ENCODE results near the gene NAV2.

Gene NAV2

GRCh38 chr11:19819148-19819547, 106.5 kb downstream of the NAV2 start:
- DNase-seq (ENCODE audit: low read depth), result no peak
- no peak for TF ChIP-seq CTCF (conservative IDR thresholded peaks at IDR 0.05; ENCODE audit: low read depth, low read length)
- H3K4me3 ChIP-seq (ENCODE audit: low read length), result no peak overlapping the region

GRCh38 chr11:19820100-19820499, 107.5 kb downstream of the NAV2 start:
- TF ChIP-seq CTCF (conservative IDR thresholded peaks at IDR 0.05; ENCODE audit: low read depth, low read length), result no peak
- H3K4me3 ChIP-seq (ENCODE audit: low read length), result no peak overlapping the region
- DNase-seq (ENCODE audit: low read depth), result no peak

- H3K4me3 ChIP-seq (ENCODE audit: low read length), result no peak overlapping the region
- no peak for TF ChIP-seq CTCF (conservative IDR thresholded peaks at IDR 0.05; ENCODE audit: low read depth, low read length)
- DNase-seq (ENCODE audit: low read depth), result no peak
Observed at GRCh38 chr11:19821412-19821875, 108.8 kb downstream of the NAV2 start.

- TF ChIP-seq CTCF (conservative IDR thresholded peaks at IDR 0.05; ENCODE audit: low read depth, low read length), result no peak
- DNase-seq (ENCODE audit: low read depth), result no peak
- H3K4me3 ChIP-seq (ENCODE audit: low read length), result no peak overlapping the region
Observed at GRCh38 chr11:19821993-19822392, 109.4 kb downstream of the NAV2 start.

GRCh38 chr11:19822531-19822930, 109.9 kb downstream of the NAV2 start:
- TF ChIP-seq CTCF (conservative IDR thresholded peaks at IDR 0.05; ENCODE audit: low read depth, low read length), result no peak
- H3K4me3 ChIP-seq (ENCODE audit: low read length), result no peak overlapping the region
- DNase-seq (ENCODE audit: low read depth), result no peak

GRCh38 chr11:19826606-19827005, 114.0 kb downstream of the NAV2 start:
- no peak for TF ChIP-seq CTCF (conservative IDR thresholded peaks at IDR 0.05; ENCODE audit: low read depth, low read length)
- DNase-seq (ENCODE audit: low read depth), result no peak
- no peak overlapping the region for H3K4me3 ChIP-seq (ENCODE audit: low read length)

GRCh38 chr11:19827399-19828135, 114.9 kb downstream of the NAV2 start:
- H3K4me3 ChIP-seq (ENCODE audit: low read length), result no peak overlapping the region
- no peak for TF ChIP-seq CTCF (conservative IDR thresholded peaks at IDR 0.05; ENCODE audit: low read depth, low read length)
- DNase-seq (ENCODE audit: low read depth), result no peak
